Effector memory CD8-positive, alpha-beta T cell (primary cell): ENCODE measurements around the gene GDI1.

ENCODE experiments used
- ATAC-seq: fragments of 150-1000 bp; cut with Tn5 transposase; replicated peaks from 2 replicates; pipeline ENCODE4 v1.10.0; 2021; ENCODE audit warnings: mild to moderate bottlenecking, moderate library complexity
- DNase-seq, 3 experiments: peaks; one replicate each; pipeline ENCODE4 v3.0.0; 2021
- H3K27ac Mint-ChIP-seq, 2 donors: one replicate each; pipeline ENCODE4 v1.8.0; 2022; ENCODE audit warnings: mild to moderate bottlenecking in 2 of 2, mixed read lengths in 2 of 2, moderate library complexity in 2 of 2
- H3K27me3 Mint-ChIP-seq, 2 donors: one replicate each; pipeline ENCODE4 v1.8.0; 2022; ENCODE audit warnings: mixed read lengths in 2 of 2
- H3K36me3 Mint-ChIP-seq: one replicate; pipeline ENCODE4 v1.8.0; 2022; ENCODE audit warnings: mild to moderate bottlenecking, moderate library complexity, mixed read lengths; ENCODE audit not compliant: insufficient read depth
- H3K4me1 Mint-ChIP-seq, 2 donors: one replicate each; pipeline ENCODE4 v1.8.0; 2022; ENCODE audit warnings: low read depth in 2 of 2, mixed read lengths in 2 of 2
- H3K4me3 Mint-ChIP-seq, 2 donors: one replicate each; pipeline ENCODE4 v1.8.0; 2022; ENCODE audit warnings: mild to moderate bottlenecking in 2 of 2, mixed read lengths in 2 of 2, moderate library complexity in 2 of 2
- H3K9me3 Mint-ChIP-seq, 2 donors: one replicate each; pipeline ENCODE4 v1.8.0; 2022; ENCODE audit warnings: mixed read lengths in 2 of 2

The GDI1 gene

DNA sequence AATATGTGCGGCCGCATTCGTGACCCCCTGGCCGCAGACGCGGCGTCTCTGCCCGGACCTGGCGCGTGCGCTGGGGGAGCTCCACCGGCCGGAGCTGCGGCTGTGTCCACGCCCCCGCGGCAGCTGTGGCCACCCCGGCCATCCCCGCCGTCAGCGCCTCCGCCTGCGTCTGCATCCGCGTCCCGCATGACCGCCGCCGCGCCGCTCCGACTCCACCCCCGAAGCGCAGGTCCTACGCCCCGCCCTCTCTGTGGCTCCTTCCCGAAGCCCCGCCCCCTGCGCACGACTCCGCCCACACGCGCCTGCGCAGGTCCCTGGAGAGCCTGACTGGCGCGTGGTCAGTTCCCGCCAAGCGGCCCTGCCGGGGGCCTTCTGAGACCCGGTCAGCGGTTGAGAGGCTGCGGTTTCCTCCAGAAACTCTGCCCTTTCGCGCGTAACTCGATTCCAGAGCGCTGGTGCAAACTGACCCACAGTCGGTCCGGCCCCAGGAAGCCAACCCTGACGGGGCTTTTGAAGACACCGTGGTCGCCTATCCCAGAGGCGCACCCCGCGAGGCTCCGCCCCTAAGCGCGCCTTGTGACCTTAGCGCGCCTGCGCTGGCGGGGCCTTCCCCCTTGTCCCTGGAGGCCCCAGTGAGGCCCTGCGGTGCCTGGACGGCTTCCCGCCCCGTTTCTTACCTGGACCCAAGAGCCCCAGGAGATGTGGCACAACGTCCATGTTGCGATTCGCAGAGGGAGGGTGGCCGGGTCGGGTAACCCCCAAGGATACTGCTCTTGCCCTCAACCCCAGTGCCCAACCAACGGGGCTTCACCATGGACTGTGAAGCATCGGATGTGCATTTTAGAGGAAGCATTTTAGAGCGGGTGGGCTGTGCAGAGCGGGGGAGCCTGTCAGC is 42.0 kb downstream of the GDI1 start, which contains the start of gene LAGE3:
TSS of gene LAGE3 (minus strand) at position 554 of the 895 bp plus-strand sequence. CDS start at position 188, 366 bp downstream.
- ATAC-seq: peak; percentile 85
- H3K27ac Mint-ChIP-seq: peak within 1 kb of the TSS; percentile 86 to 95
- H3K27me3 Mint-ChIP-seq: no peaks in the 10 kb centered on the region
- peaks cover 27% of the 10 kb centered on the region for H3K36me3 Mint-ChIP-seq
- no peaks in the 10 kb centered on the region for H3K9me3 Mint-ChIP-seq
- H3K4me3 Mint-ChIP-seq: peak within 1 kb of the TSS; percentile 75 to 82
- DNase-seq: peak; percentile 95 to 96 (median 95)
- peaks cover 4 to 11% of the 10 kb centered on the region in 2 donors for H3K4me1 Mint-ChIP-seq

GRCh38 chrX:154481195-154481594 is 44.2 kb downstream of the GDI1 start:
- DNase-seq (no peak), ATAC-seq (no peak)
- peaks cover 4 to 11% of the 10 kb centered on the region in 2 donors for H3K4me1 Mint-ChIP-seq
- H3K27me3 Mint-ChIP-seq: no peaks in the 10 kb centered on the region
- H3K9me3 Mint-ChIP-seq: no peaks in the 10 kb centered on the region
- H3K4me3 Mint-ChIP-seq: no peak overlapping the region
- peaks cover 25% of the 10 kb centered on the region for H3K36me3 Mint-ChIP-seq
- no peak overlapping the region for H3K27ac Mint-ChIP-seq

DNA sequence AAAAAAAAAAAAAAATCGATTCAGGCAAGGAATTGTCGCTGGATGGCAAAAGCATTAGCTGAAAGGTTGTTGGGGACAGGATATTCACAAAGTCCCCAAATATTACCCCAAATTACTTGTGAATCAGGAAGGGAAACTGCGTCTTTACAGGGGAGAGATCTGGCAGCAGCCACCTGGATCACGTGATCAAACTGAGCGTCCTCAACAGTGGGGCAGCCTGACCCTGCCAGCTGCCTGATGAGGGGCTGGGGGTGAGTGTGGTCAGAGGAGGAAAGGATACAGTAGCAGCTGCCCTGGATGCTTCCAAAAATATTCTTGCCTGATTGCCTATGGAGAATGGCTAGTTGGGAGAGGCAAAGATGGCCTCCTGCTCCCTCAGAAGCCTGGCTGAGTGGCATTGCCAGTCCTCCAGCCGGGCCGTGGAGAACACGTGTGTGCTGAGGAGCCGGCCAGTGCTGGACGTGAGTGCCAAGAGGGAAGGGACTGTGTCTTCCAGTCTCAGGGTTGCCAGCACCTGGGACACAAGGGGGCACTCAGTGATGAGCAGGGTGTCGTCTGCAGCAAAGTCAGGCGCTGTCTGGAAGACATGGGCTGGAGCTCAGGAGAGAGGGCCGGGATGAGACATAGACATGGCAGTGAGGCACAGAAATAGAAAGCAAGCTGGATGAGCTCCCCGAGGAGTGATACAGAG is 45.1 kb downstream of the GDI1 start:
- ATAC-seq (no peak), DNase-seq (no peak)
- H3K36me3 Mint-ChIP-seq: peaks cover 26% of the 10 kb centered on the region
- no peaks in the 10 kb centered on the region for H3K9me3 Mint-ChIP-seq
- H3K27me3 Mint-ChIP-seq: no peaks in the 10 kb centered on the region
- H3K4me1 Mint-ChIP-seq: peaks cover 4 to 11% of the 10 kb centered on the region in 2 donors
- peak overlapping the region in 1 of 2 donors; percentile 28 for H3K4me3 Mint-ChIP-seq
- no peak overlapping the region for H3K27ac Mint-ChIP-seq

GRCh38 chrX:154482786-154483185 is 45.8 kb downstream of the GDI1 start:
- ATAC-seq: no peak
- H3K27ac Mint-ChIP-seq: no peak overlapping the region

GRCh38 chrX:154483325-154483724 is 46.4 kb downstream of the GDI1 start:
- ATAC-seq (no peak), DNase-seq (no peak)
- peaks cover 36% of the 10 kb centered on the region for H3K36me3 Mint-ChIP-seq
- no peaks in the 10 kb centered on the region for H3K9me3 Mint-ChIP-seq
- H3K27ac Mint-ChIP-seq: peak overlapping the region in 1 of 2 donors; percentile 41
- H3K27me3 Mint-ChIP-seq: no peaks in the 10 kb centered on the region
- H3K4me1 Mint-ChIP-seq: peaks cover 4 to 12% of the 10 kb centered on the region in 2 donors
- H3K4me3 Mint-ChIP-seq: no peak overlapping the region

More at GRCh38 chrX:154482786-154483185, 45.8 kb downstream of the GDI1 start:
- no peaks in the 10 kb centered on the region for H3K9me3 Mint-ChIP-seq
- no peaks in the 10 kb centered on the region for H3K27me3 Mint-ChIP-seq
- H3K36me3 Mint-ChIP-seq: peaks cover 31% of the 10 kb centered on the region
- peak overlapping the region in 1 of 2 donors; percentile 28 for H3K4me3 Mint-ChIP-seq
- H3K4me1 Mint-ChIP-seq: peaks cover 4 to 11% of the 10 kb centered on the region in 2 donors
- no peak for DNase-seq

GRCh38 chrX:154484255-154485149 is 47.5 kb downstream of the GDI1 start:
- no peak for ATAC-seq
- Mint-ChIP-seq H3K9me3 (no peaks in the 10 kb centered on the region), H3K27ac (no peak overlapping the region), H3K4me3 (peak overlapping the region in 1 of 2 donors; percentile 51), H3K4me1 (peaks cover 3 to 16% of the 10 kb centered on the region in 2 donors), H3K36me3 (peaks cover 36% of the 10 kb centered on the region), H3K27me3 (no peaks in the 10 kb centered on the region)
- no peak for DNase-seq

- DNase-seq (no peak), ATAC-seq (no peak)
- H3K27me3 Mint-ChIP-seq: no peaks in the 10 kb centered on the region
- peak overlapping the region; percentile 50 to 51 for H3K4me3 Mint-ChIP-seq
- no peaks in the 10 kb centered on the region for H3K9me3 Mint-ChIP-seq
- H3K4me1 Mint-ChIP-seq: peaks cover 7 to 19% of the 10 kb centered on the region in 2 donors
- H3K36me3 Mint-ChIP-seq: peaks cover 37% of the 10 kb centered on the region
- peak overlapping the region in 1 of 2 donors; percentile 23 for H3K27ac Mint-ChIP-seq
Observed at GRCh38 chrX:154485150-154486051, 48.4 kb downstream of the GDI1 start.

DNA sequence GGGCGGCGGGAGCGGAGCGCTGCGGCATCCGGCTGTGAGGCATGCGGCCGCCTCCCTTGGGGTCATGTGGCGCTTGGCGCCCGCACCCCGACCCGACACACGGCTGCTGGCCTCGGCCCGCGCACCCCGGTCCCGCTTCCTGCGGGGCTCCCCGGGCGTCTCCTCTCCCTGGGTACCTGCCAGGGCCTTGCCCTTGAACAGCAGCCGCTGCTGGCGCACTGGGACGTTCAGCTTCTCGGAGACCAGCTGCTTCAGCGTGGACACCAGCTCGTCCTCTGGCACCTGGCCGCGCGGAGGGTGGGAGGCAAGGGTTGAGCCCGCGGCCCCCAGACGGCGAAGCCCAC is 49.1 kb downstream of the GDI1 start:
- H3K27ac Mint-ChIP-seq: no peak overlapping the region
- no peaks in the 10 kb centered on the region for H3K9me3 Mint-ChIP-seq
- H3K4me1 Mint-ChIP-seq: peaks cover 7 to 19% of the 10 kb centered on the region in 2 donors
- peak; percentile 11 to 34 (median 32) for DNase-seq
- peak overlapping the region; percentile 50 to 51 for H3K4me3 Mint-ChIP-seq
- ATAC-seq: peak; percentile 23
- H3K36me3 Mint-ChIP-seq: peaks cover 38% of the 10 kb centered on the region
- H3K27me3 Mint-ChIP-seq: no peaks in the 10 kb centered on the region

- Mint-ChIP-seq H3K9me3 (no peaks in the 10 kb centered on the region), H3K4me1 (peaks cover 7 to 21% of the 10 kb centered on the region in 2 donors), H3K36me3 (peaks cover 40% of the 10 kb centered on the region), H3K27ac (peak within 1 kb of the TSS; percentile 23 to 69), H3K4me3 (peak within 1 kb of the TSS; percentile 81 to 87), H3K27me3 (no peaks in the 10 kb centered on the region)
- ATAC-seq: peak; percentile 38
- DNase-seq: peak; percentile 27 to 41 (median 40)
Observed at GRCh38 chrX:154486396-154487207, 49.6 kb downstream of the GDI1 start, which contains the start of gene UBL4A. Gene UBL4A (minus strand): TSS chrX:154486615. CDS start chrX:154486584, 31 bp downstream.

GRCh38 chrX:154487518-154488290 is 50.8 kb downstream of the GDI1 start:
- H3K27ac Mint-ChIP-seq: peak overlapping the region; percentile 62 to 69
- no peaks in the 10 kb centered on the region for H3K9me3 Mint-ChIP-seq
- peaks cover 7 to 21% of the 10 kb centered on the region in 2 donors for H3K4me1 Mint-ChIP-seq

More at GRCh38 chrX:154487518-154488290, 50.8 kb downstream of the GDI1 start:
- Mint-ChIP-seq H3K36me3 (peaks cover 40% of the 10 kb centered on the region), H3K4me3 (peak overlapping the region; percentile 81 to 87), H3K27me3 (no peaks in the 10 kb centered on the region)
- ATAC-seq: no peak
- DNase-seq: no peak
